Neural cell (in vitro differentiated cells): ENCODE results near the gene FGR. TPM values are rescaled to one million over a fixed set of nuclear protein-coding genes. Genes with fewer than 3 reads are reported as not detected.

Experiments
- H2AFZ ChIP-seq: fragments of 200-600, 300-800 bp; sonication (generic), shearing (Covaris generic); 2 replicates; pipeline ENCODE4 v1.6.0; 2014; ENCODE audit warnings: low read depth, mild to moderate bottlenecking, antibody characterized with exemption, low read length, moderate library complexity
- H3F3A ChIP-seq: fragments of 200-600 bp; shearing (Covaris generic); 2 replicates; pipeline ENCODE4 v1.6.1; 2016; ENCODE audit warnings: mild to moderate bottlenecking, moderate library complexity, mixed read lengths, antibody characterized with exemption, low read length; ENCODE audit not compliant: insufficient read depth, poor library complexity, severe bottlenecking
- H3K27ac ChIP-seq: fragments of 200-600, 300-800 bp; sonication (generic), shearing (Covaris generic); 2 replicates; pipeline ENCODE4 v1.5.1; 2014; ENCODE audit warnings: mild to moderate bottlenecking, low read length, moderate library complexity
- H3K27me3 ChIP-seq: fragments of 300-800, 200-600 bp; sonication (generic), shearing (Covaris generic); 2 replicates; pipeline ENCODE4 v1.6.0; 2014; ENCODE audit warnings: mild to moderate bottlenecking, low read depth, low read length, moderate library complexity; ENCODE audit not compliant: insufficient read depth
- H3K36me3 ChIP-seq: fragments of 300-800, 200-600 bp; sonication (generic), shearing (Covaris generic); 2 replicates; pipeline ENCODE4 v1.5.1; 2014; ENCODE audit warnings: mild to moderate bottlenecking, antibody characterized with exemption, low read length, moderate library complexity; ENCODE audit not compliant: insufficient read depth
- H3K4me2 ChIP-seq: fragments of 300-800, 200-600 bp; sonication (generic), shearing (Covaris generic); 2 replicates; pipeline ENCODE4 v1.6.0; 2014; ENCODE audit warnings: mild to moderate bottlenecking, low read length
- H3K4me3 ChIP-seq: fragments of 300-800, 200-600 bp; sonication (generic), shearing (Covaris generic); 2 replicates; pipeline ENCODE4 v1.5.1; 2014; ENCODE audit warnings: mild to moderate bottlenecking, low read length, moderate library complexity
- H3K79me2 ChIP-seq: fragments of 200-600 bp; shearing (Covaris generic); replicated peaks from 2 replicates; pipeline ENCODE4 v1.6.0; 2014; ENCODE audit warnings: mild to moderate bottlenecking, low read length, moderate library complexity; ENCODE audit not compliant: insufficient read depth
- H3K9ac ChIP-seq: fragments of 300-800, 200-600 bp; sonication (generic), shearing (Covaris generic); 2 replicates; pipeline ENCODE4 v1.6.1; 2016; ENCODE audit warnings: mild to moderate bottlenecking, low read length, mixed read lengths
- H3K9me2 ChIP-seq: fragments of 200-600 bp; shearing (Covaris generic); 2 replicates; pipeline ENCODE4 v1.6.1; 2016; ENCODE audit warnings: mild to moderate bottlenecking, low read length, mixed read lengths; ENCODE audit not compliant: insufficient read depth
- H3K9me3 ChIP-seq: fragments of 200-600, 300-800 bp; sonication (generic), shearing (Covaris generic); 2 replicates; pipeline ENCODE4 v1.6.1; 2016; ENCODE audit warnings: mild to moderate bottlenecking, mixed run types, low read length, moderate library complexity, mixed read lengths
- H4K20me1 ChIP-seq: fragments of 200-600 bp; shearing (Covaris generic); 2 replicates; pipeline ENCODE4 v1.6.1; 2016; ENCODE audit warnings: mild to moderate bottlenecking, mixed run types; ENCODE audit not compliant: insufficient read depth
- EP300 ChIP-seq: fragments of 450-650 bp; conservative IDR thresholded peaks from 2 replicates; pipeline ENCODE4 v1.6.1; 2014; ENCODE audit warnings: antibody characterized with exemption, mild to moderate bottlenecking, moderate library complexity; ENCODE audit not compliant: poor library complexity, severe bottlenecking
- EZH2 ChIP-seq: fragments of 200-600, 300-800 bp; shearing (Covaris generic), sonication (generic); IDR thresholded peaks from 2 replicates; pipeline ENCODE4 v1.6.1; 2014; ENCODE audit warnings: antibody characterized with exemption, low read length, borderline replicate concordance, mild to moderate bottlenecking; ENCODE audit not compliant: insufficient read depth, poor library complexity, severe bottlenecking
- MXI1 ChIP-seq: fragments of 450-650 bp; conservative IDR thresholded peaks from 2 replicates; pipeline ENCODE4 v1.6.1; 2014; ENCODE audit warnings: antibody characterized with exemption, mild to moderate bottlenecking; ENCODE audit not compliant: poor library complexity, severe bottlenecking
- POLR2AphosphoS5 ChIP-seq: IDR thresholded peaks from 2 replicates; pipeline ENCODE4 v1.6.1; 2012
- RAD21 ChIP-seq: fragments of 450-650 bp; conservative IDR thresholded peaks from 2 replicates; pipeline ENCODE4 v1.6.1; 2014; ENCODE audit warnings: antibody characterized with exemption, mild to moderate bottlenecking, moderate library complexity
- SMC3 ChIP-seq: fragments of 450-650 bp; conservative IDR thresholded peaks from 2 replicates; pipeline ENCODE4 v1.6.1; 2014; ENCODE audit warnings: antibody characterized with exemption, mild to moderate bottlenecking, moderate library complexity; ENCODE audit not compliant: poor library complexity
- TAF1 ChIP-seq: IDR thresholded peaks from 2 replicates; pipeline ENCODE4 v1.6.1; 2012; ENCODE audit warnings: low read depth
- polyA plus RNA-seq: library from polyadenylated mRNA; depleted of rRNA; stranded (reverse); fragments of >200 nt; gene quantifications from 2 replicates; pipeline ENCODE4 v1.2.3, GENCODE V29; 2014
- TF ChIP-seq, protein P1 (sequence below): fragments of 450-650 bp; IDR thresholded peaks from 2 replicates; pipeline ENCODE4 v1.5.1; 2014; ENCODE audit warnings: antibody characterized with exemption, mild to moderate bottlenecking, moderate library complexity; ENCODE audit not compliant: poor library complexity, severe bottlenecking
- TF ChIP-seq, protein P2 (sequence below): IDR thresholded peaks from 2 replicates; pipeline ENCODE4 v1.6.1; 2012; ENCODE audit warnings: borderline replicate concordance

The FGR gene
- polyA plus RNA-seq, 1 donor from 2014 or later = not detected

DNA sequence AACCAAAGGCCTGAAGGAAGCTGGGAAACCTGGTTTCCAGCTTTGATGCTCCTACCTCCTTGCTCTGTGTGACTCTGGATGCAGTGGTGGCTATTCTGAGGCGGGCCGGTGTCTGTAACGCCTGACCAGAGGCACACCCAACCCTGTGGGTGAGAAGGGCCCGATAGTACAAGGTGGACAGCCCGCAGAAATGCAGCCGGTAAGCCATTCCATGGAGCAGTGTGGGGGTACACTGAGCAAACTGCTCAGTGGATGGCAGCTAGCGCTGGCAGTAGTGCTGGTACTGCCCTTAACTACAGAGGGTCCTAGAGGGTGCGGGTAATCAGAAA, 67.0 kb downstream of the FGR start:
- peaks cover 82% of the 10 kb centered on the region for H3K79me2 ChIP-seq
- H2AFZ ChIP-seq = no peak overlapping the region
- no peaks in the 10 kb centered on the region for H4K20me1 ChIP-seq

DNA sequence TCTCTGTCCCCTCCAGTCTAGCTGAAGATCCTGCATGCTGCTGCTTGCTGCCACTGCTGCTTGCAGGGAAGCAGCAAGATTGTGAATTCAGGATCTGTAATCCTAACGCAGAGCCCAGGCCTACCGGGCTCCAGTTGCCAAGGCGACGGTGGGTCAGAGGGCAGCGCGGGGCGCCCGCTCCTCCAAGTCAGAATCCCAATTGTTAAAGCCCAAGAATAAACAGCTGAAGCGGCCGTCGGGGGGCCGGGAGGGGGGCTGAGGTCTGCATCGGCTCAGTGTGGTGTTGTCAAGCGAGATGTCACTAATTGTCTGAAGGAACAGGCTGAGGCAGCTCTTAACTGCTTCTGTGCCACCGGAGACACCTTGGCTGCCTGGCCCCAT, 67.8 kb downstream of the FGR start:
- no peaks in the 10 kb centered on the region for H3K36me3 ChIP-seq
- peak overlapping the region; percentile 88 for H3K27ac ChIP-seq
- peak overlapping the region; percentile 53 for H3K4me3 ChIP-seq
- H3K27me3 ChIP-seq = no peaks in the 10 kb centered on the region
- no peak overlapping the region for H2AFZ ChIP-seq
- no peaks in the 10 kb centered on the region for H3K9me2 ChIP-seq
- H4K20me1 ChIP-seq = no peaks in the 10 kb centered on the region
- TF ChIP-seq SMC3 = peak; percentile 48
- TF ChIP-seq TAF1 = peak; percentile 43
- peak; percentile 63 for TF ChIP-seq POLR2AphosphoS5
- TF ChIP-seq, protein P1, sequence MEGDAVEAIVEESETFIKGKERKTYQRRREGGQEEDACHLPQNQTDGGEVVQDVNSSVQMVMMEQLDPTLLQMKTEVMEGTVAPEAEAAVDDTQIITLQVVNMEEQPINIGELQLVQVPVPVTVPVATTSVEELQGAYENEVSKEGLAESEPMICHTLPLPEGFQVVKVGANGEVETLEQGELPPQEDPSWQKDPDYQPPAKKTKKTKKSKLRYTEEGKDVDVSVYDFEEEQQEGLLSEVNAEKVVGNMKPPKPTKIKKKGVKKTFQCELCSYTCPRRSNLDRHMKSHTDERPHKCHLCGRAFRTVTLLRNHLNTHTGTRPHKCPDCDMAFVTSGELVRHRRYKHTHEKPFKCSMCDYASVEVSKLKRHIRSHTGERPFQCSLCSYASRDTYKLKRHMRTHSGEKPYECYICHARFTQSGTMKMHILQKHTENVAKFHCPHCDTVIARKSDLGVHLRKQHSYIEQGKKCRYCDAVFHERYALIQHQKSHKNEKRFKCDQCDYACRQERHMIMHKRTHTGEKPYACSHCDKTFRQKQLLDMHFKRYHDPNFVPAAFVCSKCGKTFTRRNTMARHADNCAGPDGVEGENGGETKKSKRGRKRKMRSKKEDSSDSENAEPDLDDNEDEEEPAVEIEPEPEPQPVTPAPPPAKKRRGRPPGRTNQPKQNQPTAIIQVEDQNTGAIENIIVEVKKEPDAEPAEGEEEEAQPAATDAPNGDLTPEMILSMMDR = no peak
- TF ChIP-seq MXI1 = peak; percentile 60
- TF ChIP-seq RAD21 = no peak
- TF ChIP-seq, protein P2, sequence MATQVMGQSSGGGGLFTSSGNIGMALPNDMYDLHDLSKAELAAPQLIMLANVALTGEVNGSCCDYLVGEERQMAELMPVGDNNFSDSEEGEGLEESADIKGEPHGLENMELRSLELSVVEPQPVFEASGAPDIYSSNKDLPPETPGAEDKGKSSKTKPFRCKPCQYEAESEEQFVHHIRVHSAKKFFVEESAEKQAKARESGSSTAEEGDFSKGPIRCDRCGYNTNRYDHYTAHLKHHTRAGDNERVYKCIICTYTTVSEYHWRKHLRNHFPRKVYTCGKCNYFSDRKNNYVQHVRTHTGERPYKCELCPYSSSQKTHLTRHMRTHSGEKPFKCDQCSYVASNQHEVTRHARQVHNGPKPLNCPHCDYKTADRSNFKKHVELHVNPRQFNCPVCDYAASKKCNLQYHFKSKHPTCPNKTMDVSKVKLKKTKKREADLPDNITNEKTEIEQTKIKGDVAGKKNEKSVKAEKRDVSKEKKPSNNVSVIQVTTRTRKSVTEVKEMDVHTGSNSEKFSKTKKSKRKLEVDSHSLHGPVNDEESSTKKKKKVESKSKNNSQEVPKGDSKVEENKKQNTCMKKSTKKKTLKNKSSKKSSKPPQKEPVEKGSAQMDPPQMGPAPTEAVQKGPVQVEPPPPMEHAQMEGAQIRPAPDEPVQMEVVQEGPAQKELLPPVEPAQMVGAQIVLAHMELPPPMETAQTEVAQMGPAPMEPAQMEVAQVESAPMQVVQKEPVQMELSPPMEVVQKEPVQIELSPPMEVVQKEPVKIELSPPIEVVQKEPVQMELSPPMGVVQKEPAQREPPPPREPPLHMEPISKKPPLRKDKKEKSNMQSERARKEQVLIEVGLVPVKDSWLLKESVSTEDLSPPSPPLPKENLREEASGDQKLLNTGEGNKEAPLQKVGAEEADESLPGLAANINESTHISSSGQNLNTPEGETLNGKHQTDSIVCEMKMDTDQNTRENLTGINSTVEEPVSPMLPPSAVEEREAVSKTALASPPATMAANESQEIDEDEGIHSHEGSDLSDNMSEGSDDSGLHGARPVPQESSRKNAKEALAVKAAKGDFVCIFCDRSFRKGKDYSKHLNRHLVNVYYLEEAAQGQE = no peak
- TF ChIP-seq EP300 = peak; percentile 78
- H3K9me3 ChIP-seq = no peaks in the 10 kb centered on the region
- H3F3A ChIP-seq = peaks cover 9% of the 10 kb centered on the region
- peaks cover 83% of the 10 kb centered on the region for H3K79me2 ChIP-seq
- H3K9ac ChIP-seq = peak overlapping the region; percentile 60
- H3K4me2 ChIP-seq = peak overlapping the region; percentile 43

More for the DNA sequence above, 67.0 kb downstream of the FGR start:
- Histone ChIP-seq H3K9me3 (no peaks in the 10 kb centered on the region), H3K9me2 (no peaks in the 10 kb centered on the region), H3K36me3 (no peaks in the 10 kb centered on the region), H3F3A (peaks cover 9% of the 10 kb centered on the region), H3K27me3 (no peaks in the 10 kb centered on the region), H3K4me2 (peak overlapping the region; percentile 43), H3K27ac (peak overlapping the region; percentile 88), H3K4me3 (peak overlapping the region; percentile 53), H3K9ac (peak overlapping the region; percentile 60)
- no peak for TF ChIP-seq MXI1

DNA sequence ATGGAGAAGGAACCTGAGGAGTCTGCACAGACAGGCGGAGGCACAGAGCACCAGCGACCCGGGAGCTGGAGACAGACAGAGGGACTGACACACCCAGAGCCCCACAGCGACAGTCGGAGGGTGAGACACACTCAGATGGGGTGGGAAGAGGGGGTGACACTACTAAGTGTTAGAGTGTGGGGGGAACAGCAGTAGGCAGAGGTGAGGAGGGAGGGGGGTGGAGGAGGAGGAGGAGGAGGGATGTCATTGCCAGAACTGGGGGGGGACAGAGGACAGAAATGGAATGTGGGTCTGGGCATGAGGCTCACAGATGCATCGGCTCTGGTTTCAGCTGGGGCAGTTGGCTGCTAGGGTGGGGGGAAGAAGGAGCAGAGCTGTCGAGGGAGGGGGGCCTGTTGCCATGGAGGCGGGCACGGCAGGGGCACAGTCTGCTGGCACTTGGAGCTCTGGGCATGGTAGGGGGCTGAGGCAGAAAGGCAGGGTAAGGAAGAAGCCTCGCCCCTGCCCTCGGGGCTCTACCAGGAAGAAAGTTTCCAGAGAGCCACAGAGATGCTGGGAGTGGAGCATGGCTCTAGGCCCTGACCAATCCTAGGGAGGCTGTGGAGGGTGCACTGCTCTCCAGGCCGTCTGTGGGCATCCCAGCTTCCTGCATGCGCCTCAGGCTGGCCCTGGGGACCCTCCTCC, 68.4 kb downstream of the FGR start:
- Histone ChIP-seq H3F3A (peaks cover 9% of the 10 kb centered on the region), H3K27me3 (no peaks in the 10 kb centered on the region), H3K9me2 (no peaks in the 10 kb centered on the region), H3K79me2 (peaks cover 78% of the 10 kb centered on the region), H4K20me1 (no peaks in the 10 kb centered on the region), H3K9ac (peak overlapping the region; percentile 60), H3K27ac (peak overlapping the region; percentile 88), H3K4me3 (peak overlapping the region; percentile 53), H3K4me2 (peak overlapping the region; percentile 43), H3K36me3 (no peaks in the 10 kb centered on the region), H3K9me3 (no peaks in the 10 kb centered on the region), H2AFZ (no peak overlapping the region)
- TF ChIP-seq EZH2 (no peak), TAF1 (no peak), SMC3 (no peak), RAD21 (no peak), MXI1 (no peak), EP300 (no peak), POLR2AphosphoS5 (no peak)
- TF ChIP-seq, protein P1 = no peak
- TF ChIP-seq, protein P2 = no peak
